Fibroblast of skin of right quadriceps (primary cell): ENCODE measurements around the gene SYTL5.

Experiments used
- DNase-seq: peaks from one replicate; pipeline ENCODE4 v3.0.0-alpha.2; 2013

The SYTL5 gene

DNA sequence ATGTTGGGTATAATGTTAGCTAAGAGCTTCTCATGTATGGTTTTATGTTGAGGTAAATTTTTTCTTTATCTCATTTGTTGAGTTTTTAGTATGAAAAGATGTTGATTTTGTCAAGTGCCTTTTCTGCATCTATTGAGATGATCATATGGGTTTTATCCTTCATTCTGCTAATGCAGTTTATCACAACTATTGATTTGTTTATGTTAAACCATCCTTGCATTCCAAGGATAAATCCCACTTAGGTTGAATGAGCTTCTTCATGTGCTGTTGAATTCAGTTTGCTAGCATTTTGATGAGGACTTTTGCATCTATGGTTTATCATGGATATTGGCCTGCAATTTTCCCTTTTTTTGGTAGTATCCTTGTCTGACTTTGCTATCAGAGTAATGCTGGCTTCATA lies 93.3 kb downstream of the SYTL5 start:
- no peak for DNase-seq

- no peak for DNase-seq
Measured at GRCh38 chrX:38102240-38102639, 95.9 kb downstream of the SYTL5 start.

DNA sequence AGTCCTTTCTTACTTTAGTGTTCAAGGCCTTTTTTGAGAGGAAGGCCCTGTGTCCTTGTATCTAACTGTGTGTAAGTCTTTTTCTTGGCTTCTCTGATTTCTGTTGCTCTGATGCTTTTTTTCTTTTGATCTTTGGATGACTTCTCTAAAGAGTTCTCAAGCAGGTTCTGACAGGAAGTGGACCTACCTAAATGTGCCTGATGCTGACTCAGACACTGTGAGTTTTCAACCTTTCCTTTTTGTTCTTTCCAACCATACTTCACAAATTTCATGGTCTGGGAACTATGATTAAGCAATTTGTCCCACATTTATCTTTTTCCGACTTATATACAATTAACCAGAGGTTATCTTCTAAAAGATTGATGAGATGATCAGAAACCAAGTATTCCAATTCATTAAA lies 96.5 kb downstream of the SYTL5 start:
- no peak for DNase-seq

DNA sequence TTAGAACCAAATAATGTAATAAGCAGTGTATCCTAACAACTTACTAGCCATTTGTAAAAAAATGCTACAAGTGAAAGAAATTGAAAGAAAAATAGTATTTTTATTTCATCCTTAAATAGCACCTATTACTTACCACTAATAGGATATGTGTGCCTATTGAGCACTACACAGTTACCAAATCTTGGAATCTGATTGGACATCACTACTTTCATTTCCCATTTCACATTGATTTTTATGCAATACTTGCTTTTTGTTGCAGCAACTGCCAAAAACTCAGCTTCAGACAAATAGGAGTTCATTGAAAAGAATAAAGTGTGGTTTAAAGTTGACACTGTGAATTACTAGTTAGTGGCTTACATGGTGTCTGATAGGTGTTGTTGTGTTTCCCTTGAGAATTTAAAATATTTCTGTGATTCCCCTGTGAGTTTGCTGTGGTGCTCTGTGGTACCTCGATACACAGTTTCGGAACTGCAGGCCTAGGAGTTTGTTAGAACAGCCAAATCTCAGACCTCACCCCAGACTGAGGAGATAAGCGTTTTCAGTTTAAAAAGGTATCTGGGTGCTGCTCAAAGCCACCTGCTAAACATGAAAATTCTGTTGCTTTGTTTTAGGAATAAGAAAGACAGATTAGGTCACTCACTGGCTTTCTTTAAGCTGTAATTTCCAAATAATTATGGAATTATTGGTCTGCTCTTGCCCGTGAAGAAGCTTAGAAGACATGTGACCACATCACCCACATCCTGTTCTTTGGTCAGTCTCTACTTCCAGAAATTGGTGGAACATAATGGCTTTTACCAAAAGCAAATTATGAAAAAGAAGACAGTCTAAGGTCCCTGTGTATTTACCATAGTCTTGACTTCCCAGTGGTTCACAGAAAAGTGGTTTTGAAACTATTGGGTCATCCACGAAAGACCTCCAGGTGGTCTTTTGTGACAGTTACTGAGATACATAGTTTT lies 97.8 kb downstream of the SYTL5 start:
- DNase-seq = no peak

GRCh38 chrX:38105216-38105725 lies 98.9 kb downstream of the SYTL5 start:
- DNase-seq = no peak

DNA sequence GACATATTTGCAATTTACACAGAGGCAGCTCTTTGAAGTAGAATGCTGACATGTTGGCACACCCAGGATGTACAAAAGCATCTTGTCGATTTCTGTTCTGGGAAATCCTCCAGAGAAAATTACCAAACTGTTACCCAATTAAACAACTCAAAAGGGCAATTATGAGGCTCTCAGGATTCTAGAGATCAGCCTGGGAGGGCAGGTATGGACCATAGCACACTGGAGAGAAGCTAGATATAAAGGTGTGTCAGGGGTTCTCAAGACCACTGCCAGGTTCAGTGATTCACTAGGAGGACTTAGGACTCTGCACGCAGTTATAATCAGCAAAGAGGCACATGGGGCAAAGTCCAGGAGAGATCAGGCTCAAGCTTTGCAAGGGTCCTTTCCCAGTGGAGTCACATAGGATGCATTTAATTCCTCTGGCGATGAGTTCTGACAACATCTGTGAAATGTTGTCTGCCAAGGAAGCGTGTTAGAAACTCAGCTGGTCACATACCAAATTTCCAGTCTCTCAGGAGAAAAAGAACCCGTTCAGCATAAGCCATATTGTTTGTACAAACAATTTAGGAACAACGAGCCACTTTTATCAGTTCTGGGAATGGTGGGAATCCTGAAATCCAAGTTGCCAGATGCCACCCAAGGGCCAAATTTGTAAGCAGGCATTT lies 100.8 kb downstream of the SYTL5 start:
- no peak for DNase-seq

GRCh38 chrX:38108364-38108763 lies 102.0 kb downstream of the SYTL5 start:
- no peak for DNase-seq

GRCh38 chrX:38109042-38109898 lies 102.9 kb downstream of the SYTL5 start:
- DNase-seq = no peak

DNA sequence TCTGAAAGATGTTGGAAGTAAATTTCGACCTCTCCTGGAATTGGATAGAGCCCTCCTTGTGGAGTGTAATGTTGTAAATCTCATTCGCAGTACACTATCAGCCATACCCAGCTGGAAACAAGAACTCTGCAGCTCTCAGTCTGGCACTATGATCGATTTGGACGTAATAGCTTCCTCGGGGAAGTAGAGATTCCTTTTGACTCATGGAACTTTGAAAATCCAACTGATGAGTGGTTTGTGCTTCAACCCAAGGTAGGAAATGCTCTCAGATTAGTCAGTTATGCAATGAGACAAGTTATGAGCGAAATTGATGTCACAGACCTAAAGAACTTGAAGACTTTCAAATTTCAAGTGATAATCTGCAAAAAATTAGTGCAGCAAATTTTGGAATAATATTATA lies 103.9 kb downstream of the SYTL5 start:
- DNase-seq = peak; percentile 2

GRCh38 chrX:38111196-38111595 lies 104.8 kb downstream of the SYTL5 start:
- no peak for DNase-seq

DNA sequence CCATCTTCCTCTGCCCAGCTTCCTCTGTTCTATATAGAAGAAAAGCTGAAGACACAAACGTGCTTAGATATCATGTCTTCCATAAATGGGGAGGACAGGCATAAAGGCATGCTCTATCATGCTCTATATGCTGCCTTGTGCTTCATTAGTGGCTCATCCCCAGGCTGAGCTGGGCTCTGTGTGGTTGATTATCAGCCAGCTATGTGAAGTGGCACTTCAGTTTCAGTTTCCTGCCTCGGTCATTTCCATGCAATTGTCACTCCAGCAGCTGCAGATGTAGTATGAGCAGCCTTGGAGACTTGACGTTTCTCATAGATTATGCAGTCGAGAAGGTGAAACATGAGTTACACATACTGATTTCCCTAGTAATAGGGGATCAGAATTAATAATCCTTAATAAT lies 106.2 kb downstream of the SYTL5 start:
- no peak for DNase-seq

DNA sequence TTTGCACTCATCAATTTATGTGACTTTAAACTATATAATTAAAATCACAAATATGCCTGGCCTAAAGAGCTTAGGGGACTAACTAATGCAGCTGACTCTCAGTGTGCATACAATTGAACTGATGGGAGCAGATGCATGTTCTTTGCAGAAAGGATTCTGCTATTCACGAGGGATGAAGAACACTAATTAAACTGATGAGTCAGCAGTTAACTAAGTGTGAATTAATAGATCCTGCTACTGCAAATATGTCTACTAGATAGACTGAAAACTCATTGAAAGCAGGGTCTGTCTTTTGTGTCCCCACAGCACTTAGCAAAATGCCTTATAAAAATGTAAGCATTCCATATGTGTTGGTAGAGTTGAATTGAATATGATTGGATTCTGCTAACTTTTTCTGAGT lies 110.4 kb downstream of the SYTL5 start:
- DNase-seq = no peak

DNA sequence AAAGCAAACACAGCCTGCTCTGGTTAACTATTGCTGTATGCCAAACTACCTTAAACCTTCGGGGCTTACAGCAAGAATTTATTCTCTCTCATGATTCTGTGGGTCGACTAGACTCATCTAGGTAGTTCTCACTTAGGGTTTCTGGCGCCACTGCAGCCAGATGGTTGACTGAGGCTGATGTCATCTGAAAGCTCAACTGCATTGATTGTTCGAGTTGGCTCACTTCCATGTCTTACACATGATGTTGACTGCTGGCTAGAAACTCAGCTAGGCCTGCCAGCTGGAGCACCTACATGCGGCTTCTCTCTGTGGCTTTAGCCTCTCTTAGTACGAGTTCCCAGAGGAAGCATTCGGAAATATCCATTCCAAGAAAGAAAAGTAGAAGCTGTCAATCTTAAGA lies 111.1 kb downstream of the SYTL5 start:
- DNase-seq = peak; percentile 19

- no peak for DNase-seq
Measured at GRCh38 chrX:38124000-38124399, 117.6 kb downstream of the SYTL5 start.

DNA sequence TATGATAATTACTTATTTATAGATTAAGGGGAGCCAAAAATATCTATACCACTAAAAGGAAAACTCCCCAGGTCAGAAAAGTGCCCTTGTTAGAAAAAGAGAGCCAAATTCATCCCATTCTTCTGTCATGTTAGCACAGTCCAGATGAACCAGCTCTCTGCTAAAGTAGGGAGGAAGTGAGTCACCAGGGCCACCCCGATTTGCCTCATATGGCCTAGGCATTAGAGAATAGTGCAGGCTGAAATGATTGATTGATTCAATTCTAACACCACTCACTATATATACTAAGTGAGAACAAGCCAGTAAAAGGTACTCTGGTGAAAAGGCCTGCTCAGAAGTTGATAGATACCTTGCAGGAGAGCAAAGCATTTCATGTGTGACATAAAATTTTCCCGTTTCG lies 119.8 kb downstream of the SYTL5 start:
- DNase-seq = no peak

DNA sequence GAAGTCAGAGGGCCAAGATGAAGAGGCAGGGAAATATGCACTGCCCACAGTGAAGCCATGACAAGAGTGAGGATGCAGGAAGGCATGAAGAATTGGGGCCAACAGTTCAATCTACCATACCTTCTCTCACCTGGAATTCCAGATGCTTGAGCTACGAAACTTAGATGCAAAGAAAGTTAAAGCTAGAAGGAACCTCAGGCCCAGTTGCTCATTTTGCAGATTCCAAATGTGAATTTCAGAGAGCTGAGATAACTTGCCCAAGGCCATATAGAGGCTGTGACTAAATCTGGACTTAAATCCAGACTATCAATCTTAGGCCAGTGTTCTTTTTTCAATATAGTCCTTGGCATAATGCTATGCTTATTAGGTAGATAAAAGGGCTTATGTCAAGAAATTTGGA lies 121.6 kb downstream of the SYTL5 start:
- no peak for DNase-seq

DNA sequence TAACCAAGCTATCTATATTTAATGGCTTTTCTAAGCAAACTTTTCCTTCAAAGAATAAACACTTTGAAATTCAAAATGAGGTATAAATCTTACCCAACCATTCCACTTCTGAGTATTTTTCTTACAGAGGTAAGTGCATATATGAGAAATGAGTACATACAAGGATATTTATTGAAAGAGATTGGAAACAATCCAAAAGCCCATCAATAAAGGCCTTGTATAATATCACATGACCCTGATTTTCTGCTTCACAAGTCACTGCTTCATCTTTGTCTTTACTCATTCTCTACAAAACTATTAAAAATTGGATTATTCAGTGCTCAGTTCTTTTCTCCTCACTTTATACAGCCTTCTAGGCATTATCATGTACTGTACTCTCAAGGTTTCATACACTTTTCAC lies 123.0 kb downstream of the SYTL5 start:
- DNase-seq = no peak

DNA sequence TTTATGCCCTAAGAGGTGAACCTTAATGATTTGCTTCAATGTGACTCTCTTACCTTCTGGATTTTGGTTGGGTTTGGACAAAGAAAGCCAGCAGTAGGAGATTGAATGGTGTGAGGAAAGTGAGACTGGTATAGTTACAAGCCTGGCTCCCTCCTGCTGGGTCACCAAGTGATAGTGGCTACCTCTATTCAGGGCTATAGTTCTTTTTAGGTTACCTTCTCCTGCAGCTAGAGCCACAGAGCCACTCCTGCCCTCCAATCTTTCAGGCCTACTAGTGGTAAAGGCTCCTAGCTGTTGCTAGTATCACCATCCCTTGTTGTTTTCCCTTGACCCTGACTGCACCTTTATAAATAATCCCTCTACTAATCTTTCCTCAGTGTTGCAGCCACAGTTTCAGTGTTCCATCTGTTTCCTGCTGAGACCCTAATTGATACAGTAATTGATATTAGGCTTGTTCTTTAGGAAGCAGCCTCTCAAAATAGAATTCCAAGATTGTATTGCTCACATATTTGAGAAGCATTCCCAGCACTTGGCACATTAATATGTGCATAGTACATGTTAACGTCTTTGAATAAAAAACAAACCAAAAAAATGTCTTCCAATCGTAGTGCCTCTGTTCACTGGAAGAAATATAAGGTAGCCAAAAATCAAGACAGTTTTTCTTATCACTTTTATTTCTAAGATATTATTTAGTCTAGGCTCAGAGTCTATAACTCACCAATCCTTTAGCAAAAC lies 132.0 kb downstream of the SYTL5 start:
- DNase-seq = no peak

DNA sequence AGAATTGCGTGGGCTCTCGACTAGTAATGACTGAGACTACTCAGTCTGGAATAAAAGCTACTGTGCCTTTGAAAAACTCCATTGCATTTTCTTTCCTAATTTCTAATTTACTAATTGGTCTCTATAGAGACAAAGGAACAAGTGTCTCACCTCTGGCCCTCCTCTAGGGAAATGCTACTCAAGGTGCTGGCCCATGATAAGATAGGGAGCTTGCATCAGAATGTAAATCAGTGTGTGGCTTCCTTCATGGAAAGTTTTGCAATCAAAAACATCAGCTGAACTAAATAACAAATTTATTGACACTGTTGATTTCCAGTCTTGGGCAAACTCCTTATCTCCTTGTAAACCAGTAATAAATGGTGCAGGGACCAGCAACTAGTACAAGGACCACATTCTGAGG lies 132.5 kb downstream of the SYTL5 start:
- no peak for DNase-seq

DNA sequence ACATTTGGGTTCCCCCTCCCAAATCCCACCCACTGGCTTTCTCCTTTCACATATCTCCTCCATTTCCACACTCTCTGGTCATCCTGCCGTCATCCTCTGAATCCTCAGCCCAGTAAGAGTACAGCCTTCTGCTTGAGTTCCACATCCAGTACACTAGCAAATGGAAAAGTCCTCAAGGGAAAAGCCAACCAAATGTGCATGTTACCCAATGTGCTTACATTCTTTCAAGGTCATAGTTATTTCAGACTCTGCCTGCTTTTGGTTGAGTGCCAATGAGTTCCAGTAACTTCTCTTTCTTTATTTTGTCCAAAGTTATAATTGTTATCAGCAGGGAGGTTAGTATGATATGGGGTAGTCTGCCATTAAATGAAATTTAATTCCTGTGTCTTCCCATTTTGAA lies 136.3 kb downstream of the SYTL5 start:
- DNase-seq = peak; percentile 60

DNA sequence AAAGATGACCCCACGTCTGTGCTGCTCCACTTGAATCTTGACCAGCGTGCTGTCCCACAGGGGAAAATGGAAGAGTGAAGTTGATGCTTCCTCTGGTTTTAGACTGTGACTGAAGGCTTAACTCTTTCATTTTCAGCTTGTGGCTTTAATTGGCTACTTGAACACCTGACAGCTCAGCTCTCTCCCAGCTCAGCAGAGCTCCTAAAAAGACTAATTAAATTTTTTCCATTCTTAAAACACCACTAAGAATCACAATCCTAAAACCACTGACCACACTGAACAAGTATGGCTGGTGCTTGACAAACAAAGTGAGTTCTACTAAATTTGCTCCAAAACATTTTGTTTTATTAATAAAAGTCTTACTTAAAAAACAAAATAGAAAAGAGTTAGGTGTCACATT lies 142.7 kb downstream of the SYTL5 start:
- no peak for DNase-seq

GRCh38 chrX:38150993-38151392 lies 144.6 kb downstream of the SYTL5 start:
- no peak for DNase-seq
